IPS-NIHi7 (cell line): ENCODE data around the gene CGRRF1.

ENCODE experiments used
- DNase-seq: peaks from one replicate; pipeline ENCODE4 v3.0.0; 2012; ENCODE audit warnings: mixed read lengths; ENCODE audit errors: extremely low spot score

Gene CGRRF1

GRCh38 chr14:54509546-54510501 is at the start of gene CGRRF1:
CGRRF1 (plus strand) TSS chr14:54509906; CDS start chr14:54509960, 54 bp downstream.
- peak; percentile 99 for DNase-seq

- no peak for DNase-seq
Observed at GRCh38 chr14:54462048-54462447, 47.7 kb upstream of the CGRRF1 start.

DNA sequence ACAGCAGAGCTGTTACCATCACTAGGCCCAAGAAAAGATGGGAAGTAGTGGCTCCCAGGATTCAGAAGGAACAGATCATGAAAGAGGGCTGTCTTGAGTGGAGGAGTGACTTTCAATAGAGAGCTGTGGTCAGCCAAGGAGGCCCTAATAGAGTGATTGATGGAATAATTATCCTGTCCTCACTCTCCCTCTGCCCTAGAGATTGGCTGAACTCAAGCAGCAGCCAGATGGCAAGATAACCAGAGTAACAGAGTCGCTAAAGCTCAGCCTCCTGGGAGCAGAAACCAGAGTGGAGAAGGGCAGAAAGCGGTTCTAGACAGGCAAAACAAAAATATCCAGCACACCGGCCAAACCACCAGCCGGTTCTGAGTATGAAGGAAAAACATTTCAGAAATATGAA is 44.1 kb upstream of the CGRRF1 start:
- DNase-seq, result no peak

- DNase-seq, result no peak
Observed at GRCh38 chr14:54467280-54467679, 42.4 kb upstream of the CGRRF1 start.

- DNase-seq, result no peak
Observed at GRCh38 chr14:54470701-54471100, 39.0 kb upstream of the CGRRF1 start.

DNA sequence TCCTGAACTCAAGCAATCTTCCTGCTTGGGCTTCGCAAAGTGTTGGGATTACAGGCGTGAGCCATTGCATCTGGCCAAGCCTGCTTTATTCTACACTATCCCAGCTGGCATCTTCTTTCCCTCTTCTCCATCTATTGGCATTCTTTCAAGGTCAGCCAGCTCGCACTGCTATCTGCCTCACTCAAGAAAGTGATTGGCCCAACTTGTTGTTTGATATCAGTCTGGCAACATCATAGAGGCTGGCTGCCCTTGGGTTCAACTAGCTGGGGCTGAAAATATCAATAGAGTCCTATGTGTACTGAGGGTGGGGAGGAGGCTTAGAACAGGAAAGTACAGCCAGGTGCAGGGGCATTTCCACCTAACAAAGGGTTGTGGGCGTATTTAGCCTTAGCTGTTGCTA is 38.1 kb upstream of the CGRRF1 start:
- DNase-seq, result no peak

GRCh38 chr14:54472315-54472714 is 37.4 kb upstream of the CGRRF1 start:
- peak; percentile 32 for DNase-seq

DNA sequence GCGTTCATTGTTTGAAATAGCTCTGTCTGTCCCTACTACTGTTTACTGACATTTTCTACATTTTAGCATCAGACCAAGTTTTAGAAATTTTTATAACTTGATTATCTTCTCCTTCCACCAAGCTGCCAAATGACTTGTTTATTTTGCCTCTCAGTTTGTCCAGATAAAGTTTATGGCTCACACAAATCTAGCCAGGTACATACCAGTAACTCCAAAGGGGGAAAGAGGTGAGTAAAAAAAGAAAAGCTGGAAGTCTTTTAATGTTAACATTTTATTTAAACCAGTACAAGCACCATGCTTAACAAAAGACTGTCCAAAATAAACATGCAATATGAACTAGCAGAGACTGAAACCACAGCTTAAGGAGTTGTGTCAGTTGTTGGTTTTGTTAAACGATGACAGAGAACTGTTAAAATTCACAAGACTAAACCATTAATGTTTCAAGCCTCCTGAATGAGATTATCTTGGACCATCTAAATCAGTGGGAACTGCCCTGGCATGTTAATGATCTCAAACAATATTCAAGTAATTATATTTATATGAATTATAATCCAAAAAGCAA is 35.4 kb upstream of the CGRRF1 start:
- no peak for DNase-seq

DNA sequence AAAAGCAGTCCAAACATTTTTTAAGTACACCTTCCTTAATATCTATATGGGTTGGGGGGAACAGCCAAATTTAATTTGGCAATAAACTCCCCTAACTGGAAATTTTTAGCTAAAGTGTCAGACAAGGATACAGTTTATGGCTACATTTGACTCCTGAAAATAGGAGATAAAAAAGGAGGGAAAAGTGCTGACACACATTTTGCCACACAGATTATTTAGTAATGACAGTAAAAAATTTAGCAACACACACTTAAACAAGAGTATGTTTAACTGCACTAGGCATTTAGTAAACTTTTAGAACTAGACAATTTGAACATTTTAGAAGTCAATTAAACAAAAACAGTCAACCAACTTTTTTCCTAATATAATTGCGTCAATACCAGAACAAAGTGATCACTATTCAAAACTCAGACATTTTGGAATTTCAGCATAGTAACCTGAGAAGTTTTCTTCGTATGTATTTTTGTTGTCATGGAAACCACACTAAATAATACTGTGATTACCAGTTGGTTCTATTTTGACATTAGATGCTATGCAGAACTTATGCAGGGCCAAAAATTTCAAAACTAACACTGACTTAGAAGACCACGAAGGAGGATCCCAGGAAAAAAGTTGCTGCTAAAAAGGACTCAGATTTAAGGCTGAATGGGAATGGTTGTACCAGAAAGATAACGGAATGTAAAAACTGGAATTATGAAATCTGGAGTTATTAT is 34.4 kb upstream of the CGRRF1 start:
- DNase-seq, result no peak

GRCh38 chr14:54475911-54476310 is 33.8 kb upstream of the CGRRF1 start:
- DNase-seq, result no peak

DNA sequence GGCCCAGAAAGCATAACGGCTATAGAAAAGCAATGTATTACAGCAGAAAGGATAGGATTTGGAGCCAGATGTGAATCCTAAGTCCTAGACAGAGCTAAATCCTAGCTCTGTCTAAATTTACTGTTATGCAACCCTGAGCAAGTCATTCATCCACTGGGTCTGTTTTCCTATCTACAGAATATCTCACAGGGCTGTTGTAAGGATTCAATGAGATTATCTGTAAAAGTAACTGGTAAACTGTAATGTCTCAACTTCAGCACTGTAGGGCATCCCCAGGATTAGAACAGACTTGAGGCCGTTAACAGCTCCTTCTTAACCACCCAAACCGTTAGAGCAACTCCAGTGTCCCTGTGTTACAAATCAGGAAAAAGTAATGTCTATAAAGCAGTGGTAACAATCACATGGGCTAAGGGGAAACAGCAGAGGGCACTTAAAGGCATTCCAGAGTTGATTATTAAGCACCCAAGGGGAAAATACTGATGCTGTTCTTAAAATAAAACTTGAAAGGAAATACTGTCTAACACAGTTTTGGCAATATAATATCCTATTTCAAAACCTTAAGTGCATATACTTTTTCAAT is 31.0 kb upstream of the CGRRF1 start:
- no peak for DNase-seq

GRCh38 chr14:54480830-54481562 is 28.7 kb upstream of the CGRRF1 start:
- no peak for DNase-seq

- DNase-seq, result no peak
Observed at GRCh38 chr14:54481695-54482094, 28.0 kb upstream of the CGRRF1 start.

GRCh38 chr14:54483073-54483745 is 26.5 kb upstream of the CGRRF1 start:
- no peak for DNase-seq

DNA sequence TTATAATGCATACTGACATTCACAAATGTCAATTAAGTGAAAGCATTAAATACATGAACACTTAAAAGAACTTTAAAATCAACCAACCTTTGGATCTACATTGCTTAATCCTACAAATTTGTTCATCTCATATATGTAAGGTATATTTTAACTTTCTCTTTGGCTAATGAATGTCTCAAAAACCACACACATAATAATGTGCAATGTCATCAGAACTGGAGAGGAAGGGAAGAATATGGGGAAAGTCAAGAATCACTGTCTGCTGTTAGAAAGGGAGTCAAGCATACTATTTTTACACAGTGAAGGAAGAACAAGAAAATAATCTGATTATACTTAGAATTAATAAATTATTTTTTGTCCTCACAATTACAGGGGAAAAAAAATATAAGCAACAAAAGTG is 25.9 kb upstream of the CGRRF1 start:
- no peak for DNase-seq

GRCh38 chr14:54486685-54487084 is 23.0 kb upstream of the CGRRF1 start:
- DNase-seq, result no peak

GRCh38 chr14:54487771-54488170 is 21.9 kb upstream of the CGRRF1 start:
- DNase-seq, result peak; percentile 39

GRCh38 chr14:54488318-54488645 is 21.4 kb upstream of the CGRRF1 start:
- DNase-seq, result peak; percentile 52

- peak; percentile 91 for DNase-seq
Observed at GRCh38 chr14:54488646-54489317, 20.9 kb upstream of the CGRRF1 start, which contains the start of gene GMFB. GMFB (minus strand) TSS chr14:54488980; CDS start chr14:54488927, 53 bp downstream.

DNA sequence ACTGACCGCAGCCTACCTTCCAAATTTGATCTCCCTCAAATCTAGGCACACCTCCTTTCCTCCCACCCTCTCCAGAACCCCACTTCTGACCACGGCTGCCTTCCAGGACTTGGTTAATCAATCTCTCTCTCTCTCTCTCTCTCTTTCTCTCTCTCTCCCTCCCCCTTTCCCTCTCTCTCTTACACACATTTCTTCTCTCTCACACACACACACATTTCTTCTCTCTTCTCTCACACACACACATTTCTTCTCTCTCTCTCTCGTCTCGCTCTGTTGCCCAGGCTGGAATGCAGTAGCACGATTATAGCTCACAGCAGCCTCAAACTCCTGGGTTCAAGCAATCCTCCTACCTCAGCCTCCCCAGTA is 20.4 kb upstream of the CGRRF1 start:
- no peak for DNase-seq
